HCT116 (cell line): Measurements from ENCODE around the gene TMEM271. TPM values are rescaled to one million over a fixed set of nuclear protein-coding genes. Genes with fewer than 3 reads are reported as not detected.

Experiments used
- ATAC-seq: fragments of 200-7000 bp; cut with Tn5 transposase; 2 replicates; pipeline ENCODE4 v1.9.1; 2020; ENCODE audit warnings: mild to moderate bottlenecking, moderate library complexity
- BruUV-seq: library from RNA; stranded (reverse); fragments of 400-500 nt; replicated peaks from 2 replicates; lab custom pipeline; 2021; lab: Mats Ljungman, UMichigan
- CTCF ChIA-PET: fragments of 300-600 bp; sonication (Branson Sonifier 250); formaldehyde crosslinking; loops from one replicate; lab custom pipeline; 2021; ENCODE audit warnings: antibody characterized with exemption; lab: Charles Lee
- POLR2A ChIA-PET: fragments of 300-600, 350-600 bp; sonication (Branson Sonifier 250); formaldehyde crosslinking; loops from one replicate; lab custom pipeline; 2021; ENCODE audit warnings: antibody characterized with exemption; lab: Charles Lee
- RAD21 ChIA-PET, 2 experiments: fragments of 300-600 bp; sonication (Branson Sonifier 250); formaldehyde crosslinking; loops; one replicate each; lab custom pipeline; 2023; ENCODE audit warnings: low total read pairs in 2 of 2; ENCODE audit not compliant: uncharacterized antibody in 2 of 2, unreplicated experiment in 2 of 2, low non-redundant PET in 1 of 2; lab: Charles Lee
- DNase-seq: peaks from one replicate; pipeline ENCODE4 v3.0.0-alpha.2; 2010; ENCODE audit warnings: low read depth, low spot score
- H2AFZ ChIP-seq: fragments of 200-600 bp; shearing (Covaris generic), sonication (generic); 2 replicates; pipeline ENCODE4 v1.6.1; 2017; ENCODE audit warnings: low read depth, mixed run types, mixed read lengths, antibody characterized with exemption, low read length; ENCODE audit not compliant: poor library complexity, severe bottlenecking
- H3K27ac ChIP-seq: 2 replicates; pipeline ENCODE4 v1.5.1; 2012; ENCODE audit warnings: low read depth, low read length
- H3K27me3 ChIP-seq: fragments of 200-600 bp; sonication (generic); 2 replicates; pipeline ENCODE4 v1.6.1; 2016; ENCODE audit warnings: mixed run types, low read length, mixed read lengths; ENCODE audit not compliant: insufficient read depth
- H3K36me3 ChIP-seq, 2 experiments: fragments of 200-500 bp in 1 of 2; fragments of 200-600 bp in 1 of 2; sonication (Bioruptor generic) in 1 of 2; sonication (generic) in 1 of 2; 2 replicates each; pipeline versions ENCODE4 v1.5.1 to v1.6.1; 2014 to 2016; ENCODE audit warnings: low read length in 2 of 2, inconsistent platforms in 1 of 2, mixed read lengths in 1 of 2, mixed run types in 1 of 2; ENCODE audit not compliant: insufficient read depth in 2 of 2, control insufficient read depth in 1 of 2
- H3K4me1 ChIP-seq, 2 experiments: fragments of 200-600 bp in 1 of 2; sonication (generic) in 1 of 2; 2 replicates each; pipeline versions ENCODE4 v1.5.1 to v1.6.1; 2012 to 2017; ENCODE audit warnings: low read length in 2 of 2, inconsistent platforms in 1 of 2, mild to moderate bottlenecking in 1 of 2, mixed read lengths in 1 of 2, mixed run types in 1 of 2, moderate library complexity in 1 of 2; ENCODE audit not compliant: insufficient read depth in 2 of 2, control insufficient read depth in 1 of 2
- H3K4me2 ChIP-seq: fragments of 200-600 bp; sonication (generic); 2 replicates; pipeline ENCODE4 v1.6.1; 2017; ENCODE audit warnings: mixed run types, low read length, mixed read lengths
- H3K4me3 ChIP-seq, 2 experiments: fragments of 200-600 bp in 1 of 2; sonication (generic) in 1 of 2; replicated peaks in 1 of 2; 2 replicates each; pipeline ENCODE4 v1.5.1; 2011 to 2016; ENCODE audit warnings: low read length in 2 of 2, control low read depth in 1 of 2, low read depth in 1 of 2, mild to moderate bottlenecking in 1 of 2, mixed read lengths in 1 of 2, mixed run types in 1 of 2
- H3K79me2 ChIP-seq: fragments of 200-600 bp; sonication (generic); 2 replicates; pipeline ENCODE4 v1.6.1; 2017; ENCODE audit warnings: mild to moderate bottlenecking, mixed run types, low read length, moderate library complexity, mixed read lengths; ENCODE audit not compliant: insufficient read depth
- H3K9ac ChIP-seq: fragments of 200-600 bp; sonication (generic); 2 replicates; pipeline ENCODE4 v1.6.1; 2016; ENCODE audit warnings: low read length, mixed read lengths
- H3K9me2 ChIP-seq: fragments of 200-600 bp; sonication (generic), shearing (Covaris generic); 2 replicates; pipeline ENCODE4 v1.6.1; 2017; ENCODE audit warnings: mixed run types, mild to moderate bottlenecking, moderate library complexity; ENCODE audit not compliant: insufficient read depth
- H3K9me3 ChIP-seq, 2 experiments: fragments of 200-500 bp in 1 of 2; fragments of 200-600 bp in 1 of 2; sonication (Bioruptor generic) in 1 of 2; sonication (generic) in 1 of 2; 2 replicates each; pipeline ENCODE4 v1.6.1; 2014 to 2017; ENCODE audit warnings: low read length in 2 of 2, mixed read lengths in 2 of 2, inconsistent platforms in 1 of 2, low read depth in 1 of 2, mild to moderate bottlenecking in 1 of 2, mixed run types in 1 of 2, moderate library complexity in 1 of 2; ENCODE audit not compliant: control insufficient read depth in 1 of 2, insufficient read depth in 1 of 2
- H4K20me1 ChIP-seq: fragments of 200-600 bp; sonication (generic), shearing (Covaris generic); 2 replicates; pipeline ENCODE4 v1.6.1; 2017; ENCODE audit warnings: mixed run types, mild to moderate bottlenecking, moderate library complexity; ENCODE audit not compliant: insufficient read depth
- EGR1 ChIP-seq: IDR thresholded peaks from 2 replicates; pipeline ENCODE4 v1.6.1; 2012; ENCODE audit warnings: low read depth
- EZH2phosphoT487 ChIP-seq: fragments of 200-600 bp; IDR thresholded peaks from 2 replicates; pipeline ENCODE4 v1.6.1; 2018; ENCODE audit warnings: antibody characterized with exemption, borderline replicate concordance
- JUND ChIP-seq: IDR thresholded peaks from 2 replicates; pipeline ENCODE4 v1.6.1; 2012
- POLR2AphosphoS5 ChIP-seq: IDR thresholded peaks from 2 replicates; pipeline ENCODE4 v1.6.1; 2011; ENCODE audit warnings: mild to moderate bottlenecking, low read depth, low read length, moderate library complexity
- SP1 ChIP-seq: IDR thresholded peaks from 2 replicates; pipeline ENCODE4 v1.6.1; 2012; ENCODE audit warnings: low read depth
- TCF7L2 ChIP-seq: IDR thresholded peaks from 2 replicates; pipeline ENCODE4 v1.7.0; 2011; ENCODE audit warnings: borderline replicate concordance, inconsistent platforms; ENCODE audit not compliant: insufficient read depth, insufficient read length; ENCODE audit errors: extremely low read depth
- ZFX ChIP-seq: fragments of 450-650 bp; IDR thresholded peaks from 2 replicates; pipeline ENCODE4 v1.6.1; 2017
- ZNF274 ChIP-seq: fragments of 200-500 bp; sonication (Bioruptor generic); IDR thresholded peaks from 2 replicates; pipeline ENCODE4 v1.6.1; 2014; ENCODE audit warnings: mild to moderate bottlenecking, low read depth, low read length, inconsistent platforms
- intact Hi-C: fragments of 100-400 bp; cut with micrococcal nuclease; formaldehyde crosslinking; loops from 2 replicates; pipeline ENCODE4 v1.10.0; 2022
- total RNA-seq: library from RNA; stranded (reverse); gene quantifications from one replicate; pipeline ENCODE4 v1.2.1, GENCODE V29; 2021; ENCODE audit not compliant: unreplicated experiment
- TF ChIP-seq, protein P1 (sequence below), 3 experiments: fragments of 200-600 bp in 1 of 3; sonication (generic) in 1 of 3; IDR thresholded peaks in 2 of 3; conservative IDR thresholded peaks in 1 of 3; 2 replicates each; pipeline ENCODE4 v1.5.1; 2012 to 2017; ENCODE audit warnings: low read depth in 2 of 3, low read length in 2 of 3, antibody characterized with exemption in 1 of 3, borderline replicate concordance in 1 of 3, control low read depth in 1 of 3, mild to moderate bottlenecking in 1 of 3, mixed read lengths in 1 of 3, mixed run types in 1 of 3, moderate library complexity in 1 of 3; ENCODE audit not compliant: insufficient read depth in 1 of 3

TMEM271 gene
- total RNA-seq, 1 experiment from 2014 or later: not detected

- ATAC-seq: no peak
- Histone ChIP-seq H2AFZ (no peak overlapping the region), H3K79me2 (no peaks in the 10 kb centered on the region), H3K36me3 (no peaks in the 10 kb centered on the region), H3K9me2 (no peaks in the 10 kb centered on the region), H3K4me2 (no peak overlapping the region), H3K4me1 (peaks cover 0 to 9% of the 10 kb centered on the region in 2 experiments; a peak in 2 of 4 replicates), H3K9me3 (no peaks in the 10 kb centered on the region), H4K20me1 (no peaks in the 10 kb centered on the region), H3K9ac (no peak overlapping the region), H3K27me3 (no peaks in the 10 kb centered on the region), H3K27ac (no peak overlapping the region), H3K4me3 (no peak overlapping the region)
- intact Hi-C loops: no loop called here
- RAD21 ChIA-PET: no interaction called here
- CTCF ChIA-PET: no interaction called here
- TF ChIP-seq, protein P1, sequence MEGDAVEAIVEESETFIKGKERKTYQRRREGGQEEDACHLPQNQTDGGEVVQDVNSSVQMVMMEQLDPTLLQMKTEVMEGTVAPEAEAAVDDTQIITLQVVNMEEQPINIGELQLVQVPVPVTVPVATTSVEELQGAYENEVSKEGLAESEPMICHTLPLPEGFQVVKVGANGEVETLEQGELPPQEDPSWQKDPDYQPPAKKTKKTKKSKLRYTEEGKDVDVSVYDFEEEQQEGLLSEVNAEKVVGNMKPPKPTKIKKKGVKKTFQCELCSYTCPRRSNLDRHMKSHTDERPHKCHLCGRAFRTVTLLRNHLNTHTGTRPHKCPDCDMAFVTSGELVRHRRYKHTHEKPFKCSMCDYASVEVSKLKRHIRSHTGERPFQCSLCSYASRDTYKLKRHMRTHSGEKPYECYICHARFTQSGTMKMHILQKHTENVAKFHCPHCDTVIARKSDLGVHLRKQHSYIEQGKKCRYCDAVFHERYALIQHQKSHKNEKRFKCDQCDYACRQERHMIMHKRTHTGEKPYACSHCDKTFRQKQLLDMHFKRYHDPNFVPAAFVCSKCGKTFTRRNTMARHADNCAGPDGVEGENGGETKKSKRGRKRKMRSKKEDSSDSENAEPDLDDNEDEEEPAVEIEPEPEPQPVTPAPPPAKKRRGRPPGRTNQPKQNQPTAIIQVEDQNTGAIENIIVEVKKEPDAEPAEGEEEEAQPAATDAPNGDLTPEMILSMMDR (IDR thresholded peaks at IDR 0.05 in 2 of 3, conservative IDR thresholded peaks at IDR 0.05 in 1 of 3; ENCODE audit: borderline replicate concordance in 1 of 3, insufficient read depth in 1 of 3, low read depth in 2 of 3, low read length in 2 of 3): no peak
- no peak for TF ChIP-seq ZFX
- no peak for TF ChIP-seq ZNF274
- TF ChIP-seq EGR1: no peak
- TF ChIP-seq SP1: no peak
- no peak for TF ChIP-seq TCF7L2
- TF ChIP-seq EZH2phosphoT487: no peak
- no peak for TF ChIP-seq JUND
- TF ChIP-seq POLR2AphosphoS5: no peak
- DNase-seq: no peak
- no TSS peak for BruUV-seq
- POLR2A ChIA-PET: no interaction called here
These were observed 45.4 kb upstream of the TMEM271 start for GRCh38 chr4:621296-622070.
